Neural progenitor cell (in vitro differentiated cells): ENCODE results near the gene FRAS1. TPM values are rescaled to one million over a fixed set of nuclear protein-coding genes. Genes with fewer than 3 reads are reported as not detected.

Experiments
- DNase-seq: peaks from one replicate; pipeline ENCODE4 v3.0.0-alpha.2; 2016; ENCODE audit warnings: low spot score
- H2AFZ ChIP-seq: fragments of 200-600 bp; sonication (generic); replicated peaks from 2 replicates; pipeline ENCODE4 v1.6.1; 2016; ENCODE audit warnings: antibody characterized with exemption
- H3F3A ChIP-seq: fragments of 200-600 bp; sonication (generic); 2 replicates; pipeline ENCODE4 v1.6.1; 2016; ENCODE audit warnings: antibody characterized with exemption, low read depth
- H3K27ac ChIP-seq: fragments of 200-600 bp; sonication (generic); 2 replicates; pipeline ENCODE4 v1.5.1; 2016; ENCODE audit warnings: mild to moderate bottlenecking
- H3K27me3 ChIP-seq: fragments of 200-600 bp; sonication (generic); 2 replicates; pipeline ENCODE4 v1.6.1; 2016; ENCODE audit warnings: mild to moderate bottlenecking, moderate library complexity
- H3K36me3 ChIP-seq: fragments of 200-600 bp; sonication (generic); 2 replicates; pipeline ENCODE4 v1.5.1; 2016
- H3K4me1 ChIP-seq: fragments of 200-600 bp; sonication (generic); 2 replicates; pipeline ENCODE4 v1.6.1; 2016; ENCODE audit warnings: mixed run types
- H3K4me2 ChIP-seq: fragments of 200-600 bp; sonication (generic); 2 replicates; pipeline ENCODE4 v1.6.1; 2016
- H3K4me3 ChIP-seq: fragments of 200-600 bp; sonication (generic); 2 replicates; pipeline ENCODE4 v1.5.1; 2016
- H3K79me2 ChIP-seq: fragments of 200-600 bp; sonication (generic); 2 replicates; pipeline ENCODE4 v1.6.1; 2016; ENCODE audit warnings: low read depth
- H3K9ac ChIP-seq: fragments of 200-600 bp; sonication (generic); 2 replicates; pipeline ENCODE4 v1.6.1; 2016
- H3K9me3 ChIP-seq: fragments of 200-600 bp; sonication (generic); 2 replicates; pipeline ENCODE4 v1.5.1; 2016; ENCODE audit warnings: low read depth
- H4K20me1 ChIP-seq: fragments of 200-600 bp; sonication (generic); 2 replicates; pipeline ENCODE4 v1.6.1; 2016; ENCODE audit warnings: low read depth
- H3K27ac Mint-ChIP-seq: 3 replicates; pipeline ENCODE4 v1.8.0; 2021; ENCODE audit warnings: mixed read lengths
- H3K27me3 Mint-ChIP-seq: 2 replicates; pipeline ENCODE4 v1.8.0; 2022; ENCODE audit warnings: low read depth, mild to moderate bottlenecking, inconsistent platforms, moderate library complexity, mixed read lengths; ENCODE audit not compliant: insufficient read depth
- H3K36me3 Mint-ChIP-seq: 3 replicates; pipeline ENCODE4 v1.8.0; 2021; ENCODE audit warnings: mixed read lengths
- H3K4me1 Mint-ChIP-seq: 3 replicates; pipeline ENCODE4 v1.8.0; 2021; ENCODE audit warnings: mixed read lengths
- H3K4me3 Mint-ChIP-seq: 3 replicates; pipeline ENCODE4 v1.8.0; 2021; ENCODE audit warnings: mild to moderate bottlenecking, moderate library complexity, mixed read lengths
- H3K9me3 Mint-ChIP-seq: 3 replicates; pipeline ENCODE4 v1.8.0; 2020; ENCODE audit warnings: mixed read lengths
- EZH2 ChIP-seq: fragments of 200-600 bp; sonication (generic); IDR thresholded peaks from 2 replicates; pipeline ENCODE4 v1.6.1; 2017; ENCODE audit warnings: antibody characterized with exemption, mild to moderate bottlenecking, moderate library complexity
- EZH2phosphoT487 ChIP-seq: fragments of 200-600 bp; sonication (generic); IDR thresholded peaks from 2 replicates; pipeline ENCODE4 v1.6.1; 2017; ENCODE audit warnings: antibody characterized with exemption
- total RNA-seq: library from RNA; depleted of rRNA; stranded (reverse); fragments of >200 nt; gene quantifications from 2 replicates; pipeline ENCODE4 v1.2.3, GENCODE V29; 2015; ENCODE audit warnings: low replicate concordance
- TF ChIP-seq, protein P1 (sequence below): fragments of 200-600 bp; sonication (generic); IDR thresholded peaks from 2 replicates; pipeline ENCODE4 v1.5.1; 2017; ENCODE audit warnings: antibody characterized with exemption, mild to moderate bottlenecking

Gene FRAS1
- total RNA-seq, 1 donor from 2014 or later: 21.3 TPM

DNA sequence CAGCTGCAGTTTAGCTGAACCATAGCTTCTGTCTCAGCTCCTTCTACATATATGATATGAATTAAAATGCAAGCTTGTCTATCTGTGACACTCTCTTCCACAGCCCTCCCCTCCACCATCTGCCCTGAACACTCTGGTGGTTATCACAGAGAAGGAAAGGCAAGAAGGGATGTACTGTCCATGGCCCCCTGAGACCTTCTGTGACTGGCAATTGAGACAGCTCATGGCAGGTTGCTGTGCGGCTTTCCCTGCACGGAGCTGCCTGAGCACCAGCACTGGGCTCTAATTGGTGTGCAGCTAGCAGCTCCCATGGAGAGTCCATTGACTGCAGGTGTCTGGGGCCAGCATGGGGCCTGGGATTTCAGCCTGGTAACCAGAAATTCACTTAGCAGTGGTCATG, 384.6 kb downstream of the FRAS1 start:
- Histone ChIP-seq H3K9ac (no peak overlapping the region), H3F3A (peaks cover 6% of the 10 kb centered on the region), H3K4me1 (peaks cover 13% of the 10 kb centered on the region), H3K36me3 (no peaks in the 10 kb centered on the region), H2AFZ (no peak overlapping the region), H3K27me3 (no peaks in the 10 kb centered on the region), H4K20me1 (no peaks in the 10 kb centered on the region), H3K4me2 (peak overlapping the region; percentile 57), H3K79me2 (no peaks in the 10 kb centered on the region), H3K9me3 (no peaks in the 10 kb centered on the region), H3K27ac (no peak overlapping the region), H3K4me3 (no peak overlapping the region)
- TF ChIP-seq EZH2: no peak
- TF ChIP-seq, protein P1, sequence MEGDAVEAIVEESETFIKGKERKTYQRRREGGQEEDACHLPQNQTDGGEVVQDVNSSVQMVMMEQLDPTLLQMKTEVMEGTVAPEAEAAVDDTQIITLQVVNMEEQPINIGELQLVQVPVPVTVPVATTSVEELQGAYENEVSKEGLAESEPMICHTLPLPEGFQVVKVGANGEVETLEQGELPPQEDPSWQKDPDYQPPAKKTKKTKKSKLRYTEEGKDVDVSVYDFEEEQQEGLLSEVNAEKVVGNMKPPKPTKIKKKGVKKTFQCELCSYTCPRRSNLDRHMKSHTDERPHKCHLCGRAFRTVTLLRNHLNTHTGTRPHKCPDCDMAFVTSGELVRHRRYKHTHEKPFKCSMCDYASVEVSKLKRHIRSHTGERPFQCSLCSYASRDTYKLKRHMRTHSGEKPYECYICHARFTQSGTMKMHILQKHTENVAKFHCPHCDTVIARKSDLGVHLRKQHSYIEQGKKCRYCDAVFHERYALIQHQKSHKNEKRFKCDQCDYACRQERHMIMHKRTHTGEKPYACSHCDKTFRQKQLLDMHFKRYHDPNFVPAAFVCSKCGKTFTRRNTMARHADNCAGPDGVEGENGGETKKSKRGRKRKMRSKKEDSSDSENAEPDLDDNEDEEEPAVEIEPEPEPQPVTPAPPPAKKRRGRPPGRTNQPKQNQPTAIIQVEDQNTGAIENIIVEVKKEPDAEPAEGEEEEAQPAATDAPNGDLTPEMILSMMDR: no peak
- no peak for TF ChIP-seq EZH2phosphoT487
- H3K4me1 Mint-ChIP-seq: peaks cover 17% of the 10 kb centered on the region
- H3K27me3 Mint-ChIP-seq: no peaks in the 10 kb centered on the region
- H3K4me3 Mint-ChIP-seq: no peak overlapping the region
- H3K36me3 Mint-ChIP-seq: peaks cover 4% of the 10 kb centered on the region
- no peak overlapping the region for H3K27ac Mint-ChIP-seq
- DNase-seq: peak; percentile 68
- H3K9me3 Mint-ChIP-seq: no peaks in the 10 kb centered on the region

DNA sequence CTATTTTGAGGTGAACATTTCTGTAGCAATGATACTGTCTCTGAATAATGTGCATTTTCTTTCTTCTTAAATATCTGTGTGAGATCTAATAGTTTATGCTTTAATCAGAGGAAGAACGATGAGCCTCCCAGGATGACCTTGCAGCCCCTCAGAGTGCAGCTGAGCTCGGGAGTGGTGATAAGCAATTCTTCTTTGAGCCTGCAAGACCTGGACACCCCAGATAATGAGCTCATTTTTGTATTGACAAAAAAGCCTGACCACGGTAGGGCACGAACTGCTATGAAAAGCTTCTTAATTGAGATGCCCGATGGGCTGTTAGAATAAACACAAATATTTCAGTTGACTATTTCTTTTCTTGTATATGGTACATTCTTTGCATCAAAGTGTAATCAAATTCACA, 389.5 kb downstream of the FRAS1 start:
- Histone ChIP-seq H3K4me2 (no peak overlapping the region), H3K4me3 (no peak overlapping the region), H4K20me1 (no peaks in the 10 kb centered on the region), H2AFZ (no peak overlapping the region), H3K9ac (no peak overlapping the region), H3K27me3 (no peaks in the 10 kb centered on the region), H3K9me3 (no peaks in the 10 kb centered on the region), H3K36me3 (no peaks in the 10 kb centered on the region), H3F3A (peaks cover 6% of the 10 kb centered on the region), H3K79me2 (no peaks in the 10 kb centered on the region), H3K4me1 (peaks cover 18% of the 10 kb centered on the region), H3K27ac (no peak overlapping the region)
- Mint-ChIP-seq H3K27ac (no peak overlapping the region), H3K9me3 (no peaks in the 10 kb centered on the region), H3K4me1 (peaks cover 10% of the 10 kb centered on the region), H3K36me3 (peaks cover 17% of the 10 kb centered on the region), H3K4me3 (no peak overlapping the region), H3K27me3 (no peaks in the 10 kb centered on the region)
- TF ChIP-seq, protein P1: no peak
- TF ChIP-seq EZH2 (no peak), EZH2phosphoT487 (no peak)
- DNase-seq: no peak

DNA sequence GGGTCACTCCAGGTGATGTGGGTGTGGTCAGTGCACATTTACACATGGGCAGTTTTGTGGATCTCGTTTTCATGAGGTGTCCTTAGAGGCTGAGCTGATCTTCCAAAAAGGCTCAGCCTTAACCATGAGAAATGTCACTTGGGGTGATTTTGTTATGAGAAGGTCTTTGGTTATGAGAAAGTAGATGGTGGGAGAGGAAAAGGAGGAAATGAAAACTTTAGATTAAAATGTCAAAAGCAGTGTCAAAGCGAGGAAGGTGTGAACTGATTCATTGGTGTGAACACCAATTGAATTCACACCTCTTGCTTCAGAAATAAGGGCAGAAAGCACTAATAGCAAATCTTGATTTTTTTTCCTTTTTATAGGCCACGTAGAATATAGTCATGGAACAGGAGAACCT, 394.3 kb downstream of the FRAS1 start:
- peaks cover 2% of the 10 kb centered on the region for H3K27me3 Mint-ChIP-seq
- Histone ChIP-seq H3K4me3 (no peak overlapping the region), H3K36me3 (no peaks in the 10 kb centered on the region), H3K4me1 (peaks cover 10% of the 10 kb centered on the region), H3F3A (no peaks in the 10 kb centered on the region), H3K9ac (no peak overlapping the region), H3K4me2 (no peak overlapping the region), H3K27me3 (no peaks in the 10 kb centered on the region), H3K79me2 (no peaks in the 10 kb centered on the region), H3K27ac (no peak overlapping the region), H4K20me1 (no peaks in the 10 kb centered on the region), H2AFZ (no peak overlapping the region), H3K9me3 (no peaks in the 10 kb centered on the region)
- no peak overlapping the region for H3K27ac Mint-ChIP-seq
- H3K4me1 Mint-ChIP-seq: peaks cover 9% of the 10 kb centered on the region
- TF ChIP-seq, protein P1: no peak
- TF ChIP-seq EZH2phosphoT487 (no peak), EZH2 (no peak)
- DNase-seq: no peak
- no peak overlapping the region for H3K4me3 Mint-ChIP-seq
- no peaks in the 10 kb centered on the region for H3K9me3 Mint-ChIP-seq
- peaks cover 19% of the 10 kb centered on the region for H3K36me3 Mint-ChIP-seq
